Left ventricle myocardium inferior (tissue), 1 donor: ENCODE data around the gene CAPRIN1. TPM values are rescaled to one million over a fixed set of nuclear protein-coding genes. Genes with fewer than 3 reads are reported as not detected.
"Not testable (repeated sequence)": the region's sequence is repeated elsewhere in the genome, so short reads cannot be mapped to it uniquely, and the experiment has no call there.

Experiments used
- DNase-seq: peaks from one replicate; pipeline ENCODE4 v3.0.0-alpha.2; 2020
- H3K27ac ChIP-seq: fragments of 200-600 bp; replicated peaks from 2 replicates; pipeline ENCODE4 v1.8.0; 2021
- H3K27me3 ChIP-seq: fragments of 200-600 bp; 2 replicates; pipeline ENCODE4 v1.8.0; 2021; ENCODE audit warnings: low read depth
- H3K36me3 ChIP-seq: fragments of 200-600 bp; 2 replicates; pipeline ENCODE4 v1.8.0; 2021
- H3K4me1 ChIP-seq: fragments of 200-600 bp; 2 replicates; pipeline ENCODE4 v1.8.0; 2021
- H3K4me3 ChIP-seq: fragments of 200-600 bp; 2 replicates; pipeline ENCODE4 v1.8.0; 2021; ENCODE audit warnings: mild to moderate bottlenecking, moderate library complexity
- H3K9me3 ChIP-seq: fragments of 200-600 bp; replicated peaks from 2 replicates; pipeline ENCODE4 v1.8.0; 2021
- CTCF ChIP-seq: fragments of 200-600 bp; IDR thresholded peaks from 2 replicates; pipeline ENCODE4 v1.8.0; 2021; ENCODE audit warnings: antibody characterized with exemption, mild to moderate bottlenecking, borderline replicate concordance
- intact Hi-C: fragments of 100-400 bp; cut with micrococcal nuclease; formaldehyde crosslinking; loops from one replicate; pipeline ENCODE4 v1.11.0; 2022
- total RNA-seq: library from RNA; stranded (reverse); fragmentation: NEBNext Ultra II Directional; extraction: Animal tissue kit (Norgen Biotek cat#: 25700); gene quantifications from one replicate; pipeline ENCODE4 v1.2.1, GENCODE V29; 2021
- donor health status: DM: no; HTN: yes; CAD: no; lungs with severe emphysema.

CAPRIN1 gene
- total RNA-seq, 1 donor from 2014 or later = 112 TPM

DNA sequence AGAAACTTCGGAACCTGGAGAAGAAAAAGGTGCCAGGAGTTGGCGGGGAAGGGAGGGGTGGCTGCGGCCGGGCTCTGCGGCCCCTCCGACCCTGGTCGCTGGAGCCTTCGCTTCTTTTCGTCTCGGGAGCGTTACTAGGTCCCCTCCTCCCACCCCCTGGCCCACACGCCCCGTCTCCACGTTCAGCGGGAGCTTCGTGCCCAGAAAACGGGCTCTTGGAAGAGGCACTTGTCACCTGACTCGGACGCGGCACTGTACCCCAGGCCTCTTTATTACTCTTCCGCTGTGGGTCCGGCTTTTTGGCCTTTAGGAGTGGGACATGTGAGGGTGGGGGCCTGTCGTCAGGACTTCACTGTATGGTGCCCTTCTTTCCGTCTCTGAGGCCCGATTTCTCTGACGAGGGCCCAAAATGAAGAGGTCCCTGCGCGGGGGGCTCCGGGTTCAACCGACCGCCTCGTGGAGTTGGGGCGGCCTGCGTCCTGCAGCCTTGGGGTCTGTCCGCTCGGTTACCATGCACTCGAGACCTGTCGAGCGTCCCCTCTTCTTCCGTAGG, 1.2 kb downstream of the CAPRIN1 start:
- Histone ChIP-seq H3K4me3 (peak overlapping the region; percentile 92), H3K27me3 (no peaks in the 10 kb centered on the region), H3K36me3 (peaks cover 11% of the 10 kb centered on the region), H3K9me3 (no peaks in the 10 kb centered on the region), H3K4me1 (peaks cover 66% of the 10 kb centered on the region), H3K27ac (peak overlapping the region; percentile 99)
- intact Hi-C loops = loop anchor here (10.0 kb wide), 1 partner anchor 52 kb away; the partner anchor contains the start of gene NAT10
- no peak for TF ChIP-seq CTCF
- DNase-seq = peak; percentile 21

GRCh38 chr11:34053161-34053686, 1.7 kb downstream of the CAPRIN1 start:
- TF ChIP-seq CTCF = no peak
- H3K27ac ChIP-seq = peak overlapping the region; percentile 99
- H3K27me3 ChIP-seq = no peaks in the 10 kb centered on the region
- H3K9me3 ChIP-seq = no peaks in the 10 kb centered on the region
- peaks cover 11% of the 10 kb centered on the region for H3K36me3 ChIP-seq
- H3K4me3 ChIP-seq = peak overlapping the region; percentile 92
- intact Hi-C loops = loop anchor here (10.0 kb wide), 1 partner anchor 52 kb away; the partner anchor contains the start of gene NAT10
- DNase-seq = peak; percentile 72
- peaks cover 71% of the 10 kb centered on the region for H3K4me1 ChIP-seq

DNA sequence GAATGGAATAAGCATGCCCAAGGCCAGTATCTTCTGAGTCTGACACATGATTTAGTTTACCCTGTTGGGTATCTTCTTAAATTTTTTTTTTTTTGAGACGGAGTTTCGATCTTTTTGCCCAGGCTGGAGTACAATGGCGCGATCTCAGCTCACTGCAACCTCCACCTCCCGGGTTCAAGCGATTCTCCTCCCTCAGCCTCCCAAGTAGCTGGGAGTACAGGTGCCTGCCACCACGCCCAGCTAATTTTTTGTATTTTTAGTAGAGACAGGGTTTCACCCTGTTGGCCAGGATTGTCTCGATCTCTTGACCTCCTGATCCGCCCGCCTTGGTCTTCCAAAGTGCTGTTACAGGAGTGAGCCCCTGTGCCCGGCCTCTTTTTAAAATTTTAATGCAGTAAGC, 2.8 kb downstream of the CAPRIN1 start:
- not testable (repeated sequence) for H3K9me3 ChIP-seq, H3K27me3 ChIP-seq, DNase-seq
- H3K27ac ChIP-seq = peak overlapping the region; percentile 99
- H3K4me1 ChIP-seq = peaks cover 82% of the 10 kb centered on the region
- intact Hi-C loops = loop anchor here (10.0 kb wide), 1 partner anchor 50 kb away; the partner anchor contains the start of gene NAT10
- peak overlapping the region; percentile 92 for H3K4me3 ChIP-seq
- H3K36me3 ChIP-seq = peaks cover 11% of the 10 kb centered on the region

GRCh38 chr11:34055218-34056000, 3.9 kb downstream of the CAPRIN1 start:
- Histone ChIP-seq H3K36me3 (peaks cover 11% of the 10 kb centered on the region), H3K27me3 (no peaks in the 10 kb centered on the region), H3K4me3 (no peak overlapping the region), H3K9me3 (no peaks in the 10 kb centered on the region), H3K27ac (no peak overlapping the region), H3K4me1 (peaks cover 89% of the 10 kb centered on the region)
- no peak for TF ChIP-seq CTCF
- intact Hi-C loops = loop anchor here (10.0 kb wide), 1 partner anchor 49 kb away; the partner anchor contains the start of gene NAT10
- no peak for DNase-seq

- H3K4me1 ChIP-seq = peaks cover 95% of the 10 kb centered on the region
- H3K4me3 ChIP-seq = peak overlapping the region; percentile 8
- intact Hi-C loops = loop anchor here (10.0 kb wide), 1 partner anchor 48 kb away; the partner anchor contains the start of gene NAT10
- no peak for DNase-seq
- peaks cover 18% of the 10 kb centered on the region for H3K36me3 ChIP-seq
- no peak overlapping the region for H3K27ac ChIP-seq
- no peaks in the 10 kb centered on the region for H3K9me3 ChIP-seq
- H3K27me3 ChIP-seq = no peaks in the 10 kb centered on the region
- TF ChIP-seq CTCF = no peak
Observed at GRCh38 chr11:34056672-34057071, 5.1 kb downstream of the CAPRIN1 start.
